GM12873 (cell line): ENCODE measurements around the gene CLCA2.

Experiments
- CTCF ChIP-seq: IDR thresholded peaks from 2 replicates; pipeline ENCODE4 v1.5.1; 2012; ENCODE audit warnings: low read depth, mild to moderate bottlenecking, moderate library complexity, low read length, control low read depth; ENCODE audit not compliant: insufficient read depth; ENCODE audit errors: missing control alignments

The CLCA2 gene

DNA sequence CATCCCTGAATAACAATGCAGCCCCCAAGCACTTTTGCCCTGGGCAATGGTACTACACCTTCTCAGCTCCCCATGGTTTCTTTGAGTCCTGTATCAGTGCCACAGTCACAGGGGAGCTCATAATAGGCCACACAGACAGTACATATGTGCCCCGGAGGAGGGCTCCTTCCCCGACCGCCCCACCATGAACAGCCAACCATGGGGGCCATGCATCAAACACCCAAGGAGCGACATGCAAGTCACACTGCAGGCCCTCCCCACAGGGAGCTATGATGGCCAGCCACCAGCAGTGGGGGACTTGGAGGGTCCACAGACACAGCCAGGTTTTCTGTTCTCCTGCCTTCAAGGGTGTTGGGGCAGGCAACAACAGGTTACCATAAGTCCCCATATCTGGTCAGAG lies 13.1 kb upstream of the CLCA2 start:
- no peak for TF ChIP-seq CTCF

DNA sequence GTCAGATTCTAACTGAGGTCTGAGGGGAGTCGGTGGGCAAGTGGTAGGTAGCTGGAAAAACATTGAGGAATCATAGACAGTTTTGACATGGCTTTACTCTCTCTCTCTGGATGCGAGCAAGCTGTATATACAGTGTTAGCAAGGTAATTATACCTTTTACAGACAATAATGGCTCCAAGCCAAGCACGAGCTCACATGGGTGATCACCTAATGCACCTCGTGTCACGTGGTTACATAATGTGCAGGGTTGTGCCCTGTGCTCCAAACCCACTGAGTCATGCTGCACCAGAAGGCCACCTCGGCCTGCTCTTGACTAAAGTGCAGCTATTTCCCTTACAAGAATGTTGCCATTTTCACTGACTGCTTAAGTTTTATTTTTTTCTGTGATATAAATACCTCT lies 7.6 kb upstream of the CLCA2 start:
- TF ChIP-seq CTCF: no peak

GRCh38 chr1:86419277-86419903 lies 4.6 kb upstream of the CLCA2 start:
- TF ChIP-seq CTCF: peak; percentile 81

- TF ChIP-seq CTCF: no peak
These were observed 2.2 kb upstream of the CLCA2 start for GRCh38 chr1:86421601-86422280.

- TF ChIP-seq CTCF: no peak
These were observed 498 bp upstream of the CLCA2 start for GRCh38 chr1:86423473-86423872.

DNA sequence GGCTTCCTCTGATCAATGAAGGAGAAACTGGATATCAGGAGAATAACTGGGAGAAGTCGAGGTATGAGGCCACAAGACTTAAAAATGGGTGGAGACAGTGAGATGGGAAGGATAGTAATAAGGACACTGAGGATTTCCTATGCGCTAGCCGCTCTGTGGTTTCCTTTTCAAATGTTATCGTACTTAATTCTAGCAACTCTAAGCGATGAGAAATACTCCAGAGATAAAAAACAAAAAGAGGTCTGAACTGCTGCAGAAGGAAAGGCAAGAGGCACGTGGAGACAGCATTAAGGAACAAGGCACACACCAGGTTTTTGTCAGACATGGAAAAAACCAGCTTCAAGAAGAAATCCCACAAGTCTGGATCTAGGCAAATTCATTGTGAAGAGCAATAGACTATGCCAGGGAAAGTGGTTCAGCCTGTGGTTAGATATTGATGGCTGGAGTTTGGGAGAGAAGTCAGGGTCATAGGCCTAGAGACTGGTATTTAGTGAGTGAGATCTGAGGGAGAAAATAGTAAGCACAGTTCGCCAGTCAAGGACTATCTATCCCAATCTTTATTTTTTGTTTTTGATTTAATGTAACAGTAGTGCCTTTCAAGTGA lies 5.3 kb downstream of the CLCA2 start:
- TF ChIP-seq CTCF: no peak

DNA sequence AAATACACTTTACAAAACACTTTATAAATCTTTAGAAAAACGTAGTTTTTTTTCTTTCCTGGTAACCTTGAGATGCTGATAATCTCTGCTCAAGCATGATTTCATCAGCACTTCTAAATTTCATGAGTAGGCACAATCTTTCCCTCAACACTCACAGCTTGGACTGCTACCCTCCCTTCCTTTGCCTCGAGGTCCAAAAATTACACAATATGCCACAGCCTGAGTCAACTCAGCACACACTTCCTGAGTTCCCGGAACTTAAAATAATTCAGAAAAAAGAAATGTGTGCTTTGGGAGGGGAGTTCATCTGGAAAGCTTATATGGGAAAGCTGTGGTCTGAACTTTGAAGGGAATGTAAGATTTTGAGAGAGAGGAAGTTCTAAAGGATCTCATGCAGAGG lies 5.9 kb downstream of the CLCA2 start:
- no peak for TF ChIP-seq CTCF
